ENCODE data around the gene APLP2. TPM values are rescaled to one million over a fixed set of nuclear protein-coding genes. Genes with fewer than 3 reads are reported as not detected.
A peak's percentile ranks its signal among the peaks of the same experiment; 100 is the strongest.

The APLP2 gene
- total and polyA plus RNA-seq, 2 of the 13 experiments (the other 11 are each of a cell fraction or from before 2014, with no cell fraction given), result 315 to 594 TPM

DNA sequence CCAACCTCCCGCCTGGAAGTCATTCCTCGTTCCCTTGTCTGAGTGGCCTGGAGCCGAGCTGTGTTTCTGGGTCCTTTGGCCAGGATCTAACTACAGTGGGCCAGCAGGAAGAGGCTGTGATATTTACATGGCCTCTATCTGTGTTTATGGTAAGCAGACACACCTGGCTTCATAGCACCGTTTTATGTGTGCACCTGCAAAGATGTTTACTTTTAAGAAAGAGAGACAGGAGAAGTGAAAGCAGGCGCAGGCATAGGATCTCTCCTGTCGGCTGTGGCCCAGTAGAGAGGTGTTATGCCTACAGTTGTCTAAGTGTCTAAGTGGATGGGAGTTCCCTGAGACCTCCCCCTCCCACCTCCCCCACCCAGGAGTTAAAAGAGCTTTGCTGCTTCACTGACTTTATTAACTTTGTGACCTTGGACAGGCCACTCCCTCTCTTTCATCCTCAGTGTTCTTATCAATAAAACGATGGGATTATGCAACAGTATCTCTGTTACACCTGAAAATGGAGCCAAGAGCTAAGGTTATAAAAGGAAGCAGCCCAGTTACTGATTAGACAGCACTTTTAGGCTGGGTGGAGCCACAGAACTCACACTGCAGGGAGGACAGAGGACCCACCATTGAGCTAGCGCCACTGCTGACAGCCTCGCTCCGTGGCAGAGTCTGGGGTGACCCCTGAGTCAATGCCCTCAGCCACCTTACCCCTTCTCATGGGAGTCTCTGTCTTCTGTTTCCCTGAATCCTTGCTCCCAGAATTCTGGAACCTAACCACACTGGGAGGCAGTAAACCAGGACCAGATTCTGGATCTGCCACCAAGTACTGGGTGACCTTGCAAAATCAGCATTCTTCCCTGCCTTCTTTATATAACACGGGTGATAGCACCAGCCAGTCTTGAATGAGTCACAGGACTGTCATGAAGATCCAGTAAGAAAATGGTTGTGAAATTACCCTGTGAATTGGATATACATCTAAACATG, 111.9 kb downstream of the APLP2 start (continued):
- no peak for TF ChIP-seq SNRNP70 (IDR thresholded peaks at IDR 0.05; ENCODE audit: low read depth, low read length)
- TF ChIP-seq ZNF225 (CRISPR knock-in tag; IDR thresholded peaks at IDR 0.05), result no peak
- TF ChIP-seq MTF1 (CRISPR knock-in tag; IDR thresholded peaks at IDR 0.05), result no peak; the same call in 1 of the 2 replicates
- peak; percentile 81 for TF ChIP-seq IRF2 (CRISPR knock-in tag; IDR thresholded peaks at IDR 0.05)
- TF ChIP-seq ZNF354B (CRISPR knock-in tag; IDR thresholded peaks at IDR 0.05), result no peak
- TF ChIP-seq ZNF557 (CRISPR knock-in tag; IDR thresholded peaks at IDR 0.05), result no peak
- TF ChIP-seq HNRNPL (IDR thresholded peaks at IDR 0.05; ENCODE audit: low read depth, low read length), result no peak
- TF ChIP-seq, protein P1, sequence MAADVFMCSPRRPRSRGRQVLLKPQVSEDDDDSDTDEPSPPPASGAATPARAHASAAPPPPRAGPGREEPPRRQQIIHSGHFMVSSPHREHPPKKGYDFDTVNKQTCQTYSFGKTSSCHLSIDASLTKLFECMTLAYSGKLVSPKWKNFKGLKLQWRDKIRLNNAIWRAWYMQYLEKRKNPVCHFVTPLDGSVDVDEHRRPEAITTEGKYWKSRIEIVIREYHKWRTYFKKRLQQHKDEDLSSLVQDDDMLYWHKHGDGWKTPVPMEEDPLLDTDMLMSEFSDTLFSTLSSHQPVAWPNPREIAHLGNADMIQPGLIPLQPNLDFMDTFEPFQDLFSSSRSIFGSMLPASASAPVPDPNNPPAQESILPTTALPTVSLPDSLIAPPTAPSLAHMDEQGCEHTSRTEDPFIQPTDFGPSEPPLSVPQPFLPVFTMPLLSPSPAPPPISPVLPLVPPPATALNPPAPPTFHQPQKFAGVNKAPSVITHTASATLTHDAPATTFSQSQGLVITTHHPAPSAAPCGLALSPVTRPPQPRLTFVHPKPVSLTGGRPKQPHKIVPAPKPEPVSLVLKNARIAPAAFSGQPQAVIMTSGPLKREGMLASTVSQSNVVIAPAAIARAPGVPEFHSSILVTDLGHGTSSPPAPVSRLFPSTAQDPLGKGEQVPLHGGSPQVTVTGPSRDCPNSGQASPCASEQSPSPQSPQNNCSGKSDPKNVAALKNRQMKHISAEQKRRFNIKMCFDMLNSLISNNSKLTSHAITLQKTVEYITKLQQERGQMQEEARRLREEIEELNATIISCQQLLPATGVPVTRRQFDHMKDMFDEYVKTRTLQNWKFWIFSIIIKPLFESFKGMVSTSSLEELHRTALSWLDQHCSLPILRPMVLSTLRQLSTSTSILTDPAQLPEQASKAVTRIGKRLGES (CRISPR knock-in tag; IDR thresholded peaks at IDR 0.05; ENCODE audit: borderline replicate concordance), result 0 out of 2 replicates have a peak, but pooled peaks have one; percentile 49
- TF ChIP-seq, protein P2, sequence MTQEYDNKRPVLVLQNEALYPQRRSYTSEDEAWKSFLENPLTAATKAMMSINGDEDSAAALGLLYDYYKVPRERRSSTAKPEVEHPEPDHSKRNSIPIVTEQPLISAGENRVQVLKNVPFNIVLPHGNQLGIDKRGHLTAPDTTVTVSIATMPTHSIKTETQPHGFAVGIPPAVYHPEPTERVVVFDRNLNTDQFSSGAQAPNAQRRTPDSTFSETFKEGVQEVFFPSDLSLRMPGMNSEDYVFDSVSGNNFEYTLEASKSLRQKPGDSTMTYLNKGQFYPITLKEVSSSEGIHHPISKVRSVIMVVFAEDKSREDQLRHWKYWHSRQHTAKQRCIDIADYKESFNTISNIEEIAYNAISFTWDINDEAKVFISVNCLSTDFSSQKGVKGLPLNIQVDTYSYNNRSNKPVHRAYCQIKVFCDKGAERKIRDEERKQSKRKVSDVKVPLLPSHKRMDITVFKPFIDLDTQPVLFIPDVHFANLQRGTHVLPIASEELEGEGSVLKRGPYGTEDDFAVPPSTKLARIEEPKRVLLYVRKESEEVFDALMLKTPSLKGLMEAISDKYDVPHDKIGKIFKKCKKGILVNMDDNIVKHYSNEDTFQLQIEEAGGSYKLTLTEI (CRISPR knock-in tag; conservative IDR thresholded peaks at IDR 0.05), result no peak
- peak; percentile 24; the same call in 1 of the 2 replicates for TF ChIP-seq JUNB (CRISPR knock-in tag; IDR thresholded peaks at IDR 0.05; ENCODE audit: borderline replicate concordance)
- TF ChIP-seq ZNF292 (CRISPR knock-in tag; IDR thresholded peaks at IDR 0.05; ENCODE audit: borderline replicate concordance, low read depth), result peak; percentile 91
- TF ChIP-seq ERF (CRISPR knock-in tag; IDR thresholded peaks at IDR 0.05), result peak; percentile 56; the same call in 1 of the 2 replicates
- no peak; the same call in 1 of the 2 replicates for TF ChIP-seq DNMT3B (CRISPR knock-in tag; conservative IDR thresholded peaks at IDR 0.05)
- peak; percentile 84 for TF ChIP-seq FOXA3 (CRISPR knock-in tag; IDR thresholded peaks at IDR 0.05)
- peak; percentile 85 for TF ChIP-seq GFI1 (CRISPR knock-in tag; IDR thresholded peaks at IDR 0.05; ENCODE audit: borderline replicate concordance)
- 0 out of 2 replicates have a peak, but pooled peaks have one; percentile 85 for TF ChIP-seq GTF3A (CRISPR knock-in tag; conservative IDR thresholded peaks at IDR 0.05)
- TF ChIP-seq, protein P3, sequence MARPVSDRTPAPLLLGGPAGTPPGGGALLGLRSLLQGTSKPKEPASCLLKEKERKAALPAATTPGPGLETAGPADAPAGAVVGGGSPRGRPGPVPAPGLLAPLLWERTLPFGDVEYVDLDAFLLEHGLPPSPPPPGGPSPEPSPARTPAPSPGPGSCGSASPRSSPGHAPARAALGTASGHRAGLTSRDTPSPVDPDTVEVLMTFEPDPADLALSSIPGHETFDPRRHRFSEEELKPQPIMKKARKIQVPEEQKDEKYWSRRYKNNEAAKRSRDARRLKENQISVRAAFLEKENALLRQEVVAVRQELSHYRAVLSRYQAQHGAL (CRISPR knock-in tag; IDR thresholded peaks at IDR 0.05; ENCODE audit: not compliant biosample characterization), result peak; percentile 64
- peak; percentile 51; the same call in 1 of the 2 replicates for TF ChIP-seq ZSCAN21 (CRISPR knock-in tag; IDR thresholded peaks at IDR 0.05; ENCODE audit: borderline replicate concordance)
- TF ChIP-seq, protein P4, sequence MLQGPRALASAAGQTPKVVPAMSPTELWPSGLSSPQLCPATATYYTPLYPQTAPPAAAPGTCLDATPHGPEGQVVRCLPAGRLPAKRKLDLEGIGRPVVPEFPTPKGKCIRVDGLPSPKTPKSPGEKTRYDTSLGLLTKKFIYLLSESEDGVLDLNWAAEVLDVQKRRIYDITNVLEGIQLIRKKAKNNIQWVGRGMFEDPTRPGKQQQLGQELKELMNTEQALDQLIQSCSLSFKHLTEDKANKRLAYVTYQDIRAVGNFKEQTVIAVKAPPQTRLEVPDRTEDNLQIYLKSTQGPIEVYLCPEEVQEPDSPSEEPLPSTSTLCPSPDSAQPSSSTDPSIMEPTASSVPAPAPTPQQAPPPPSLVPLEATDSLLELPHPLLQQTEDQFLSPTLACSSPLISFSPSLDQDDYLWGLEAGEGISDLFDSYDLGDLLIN (CRISPR knock-in tag; IDR thresholded peaks at IDR 0.05; ENCODE audit: borderline replicate concordance), result peak; percentile 71; the same call in 1 of the 2 replicates
- peak; percentile 80 for TF ChIP-seq LCORL (IDR thresholded peaks at IDR 0.05)
- peak; percentile 83 for TF ChIP-seq LCORL (CRISPR knock-in tag; IDR thresholded peaks at IDR 0.05)

Measured in HepG2 (cell line).